Epithelial cell of proximal tubule (primary cell): ENCODE results near the gene ITGA2. TPM values are rescaled to one million over a fixed set of nuclear protein-coding genes. Genes with fewer than 3 reads are reported as not detected.
A peak's percentile ranks its signal among the peaks of the same experiment; 100 is the strongest.

Experiments used
- DNase-seq: peaks from one replicate; pipeline ENCODE4 v3.0.0-alpha.2; 2011; ENCODE audit warnings: low read depth
- H3K4me3 ChIP-seq: 2 replicates; pipeline ENCODE4 v1.5.1; 2011; ENCODE audit warnings: low read depth, mild to moderate bottlenecking, low read length
- CTCF ChIP-seq: conservative IDR thresholded peaks from 2 replicates; pipeline ENCODE4 v1.5.1; 2012; ENCODE audit warnings: low read depth, mild to moderate bottlenecking, low read length
- total RNA-seq: library from RNA; depleted of rRNA; stranded (reverse); fragments of >200 nt; gene quantifications from 2 replicates; pipeline ENCODE4 v1.2.3, GENCODE V29; 2015

Gene ITGA2
- total RNA-seq: 14.1 and 28.1 TPM in 2 replicates

DNA sequence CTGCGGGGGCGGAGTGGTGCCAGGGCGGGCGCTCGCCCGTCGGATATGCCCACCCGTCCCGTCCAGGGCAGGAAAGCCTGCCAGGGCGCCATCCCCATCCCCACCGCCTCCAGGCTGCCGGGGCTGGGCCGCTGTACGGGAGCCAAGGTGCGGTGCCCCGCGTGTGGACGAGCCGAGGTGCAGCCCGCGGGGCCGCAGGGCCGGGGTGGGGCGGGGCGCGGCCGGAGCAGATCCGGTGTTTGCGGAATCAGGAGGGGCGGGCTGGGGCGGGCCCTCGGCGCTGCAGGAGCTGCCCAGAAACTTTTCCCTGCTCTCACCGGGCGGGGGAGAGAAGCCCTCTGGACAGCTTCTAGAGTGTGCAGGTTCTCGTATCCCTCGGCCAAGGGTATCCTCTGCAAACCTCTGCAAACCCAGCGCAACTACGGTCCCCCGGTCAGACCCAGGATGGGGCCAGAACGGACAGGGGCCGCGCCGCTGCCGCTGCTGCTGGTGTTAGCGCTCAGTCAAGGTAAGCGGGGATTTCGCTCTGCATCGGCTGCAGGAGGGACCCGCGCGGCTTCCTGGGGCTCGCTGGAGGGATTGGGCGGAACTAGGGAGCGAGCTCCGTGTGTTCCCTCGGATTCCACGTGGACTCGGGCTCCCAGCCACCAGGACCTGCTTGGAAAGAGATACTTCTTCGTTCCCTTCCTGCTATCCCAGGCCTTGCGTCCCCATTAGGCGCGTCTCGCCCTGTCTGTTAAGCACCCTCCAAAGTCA lies at the start of gene ITGA2:
Gene ITGA2, plus strand, starts transcription at position 328 of the 756 bp plus-strand sequence. Its CDS starts 117 bp downstream, at position 445.
- TF ChIP-seq CTCF: peak; percentile 3
- DNase-seq: no peak
- H3K4me3 ChIP-seq: peak within 1 kb of the TSS; percentile 84

GRCh38 chr5:52943285-52943684 lies 45.9 kb upstream of the ITGA2 start:
- no peak overlapping the region for H3K4me3 ChIP-seq
- no peak for DNase-seq
- peak; percentile 36 for TF ChIP-seq CTCF

- no peak for DNase-seq
- H3K4me3 ChIP-seq: no peak overlapping the region
- no peak for TF ChIP-seq CTCF
Measured at GRCh38 chr5:52943808-52944207, 45.3 kb upstream of the ITGA2 start.

- peak overlapping the region; percentile 31 for H3K4me3 ChIP-seq
- no peak for TF ChIP-seq CTCF
- DNase-seq: no peak
Measured at GRCh38 chr5:52945040-52945439, 44.1 kb upstream of the ITGA2 start.

- TF ChIP-seq CTCF: no peak
- no peak overlapping the region for H3K4me3 ChIP-seq
- DNase-seq: no peak
Measured at GRCh38 chr5:52947208-52947607, 41.9 kb upstream of the ITGA2 start.

DNA sequence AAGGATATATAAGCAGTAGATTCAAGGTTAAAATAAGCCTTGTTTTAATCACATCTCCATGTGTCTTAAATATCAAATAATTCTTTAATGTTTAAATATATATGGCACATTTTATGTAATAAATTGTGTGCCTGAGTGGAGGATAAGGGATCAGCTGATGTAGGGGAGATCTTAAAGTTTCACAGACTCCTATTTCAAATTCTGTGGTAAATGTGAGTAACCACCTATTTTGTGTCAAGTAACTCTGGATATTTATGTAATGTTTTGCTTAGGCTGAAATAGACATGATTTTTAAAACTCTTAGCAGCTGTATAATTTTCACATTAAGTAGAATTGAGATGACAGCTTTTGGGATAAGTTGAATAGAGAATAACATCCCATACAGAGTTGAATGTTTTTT lies 41.3 kb upstream of the ITGA2 start:
- no peak for DNase-seq
- H3K4me3 ChIP-seq: no peak overlapping the region
- TF ChIP-seq CTCF: no peak

GRCh38 chr5:52948418-52949076 lies 40.6 kb upstream of the ITGA2 start:
- TF ChIP-seq CTCF: peak; percentile 85
- H3K4me3 ChIP-seq: no peak overlapping the region
- no peak for DNase-seq
